IMR-90 (cell line): ENCODE results near the gene DAGLA.

Source experiments
- BHLHE40 ChIP-seq: fragments of 150-350 bp; IDR thresholded peaks from 2 replicates; pipeline ENCODE4 v1.6.1; 2016; ENCODE audit warnings: mild to moderate bottlenecking, low read depth, low read length
- CTCF ChIP-seq: conservative IDR thresholded peaks from 2 replicates; pipeline ENCODE4 v1.5.1; 2012; ENCODE audit warnings: mild to moderate bottlenecking, low read depth, low read length, improper control_type of control experiment
- FOS ChIP-seq: fragments of 150-350 bp; IDR thresholded peaks from 2 replicates; pipeline ENCODE4 v1.6.1; 2016; ENCODE audit warnings: low read depth, low read length
- MAFK ChIP-seq: IDR thresholded peaks from 2 replicates; pipeline ENCODE4 v1.6.1; 2012; ENCODE audit warnings: low read depth, low read length, improper control_type of control experiment
- MAZ ChIP-seq: IDR thresholded peaks from 2 replicates; pipeline ENCODE4 v1.6.1; 2012; ENCODE audit warnings: low read depth, mild to moderate bottlenecking, low read length, improper control_type of control experiment, moderate library complexity, borderline replicate concordance
- POLR2A ChIP-seq: IDR thresholded peaks from 2 replicates; pipeline ENCODE4 v1.6.1; 2012; ENCODE audit warnings: mild to moderate bottlenecking, low read depth, low read length
- RAD21 ChIP-seq: IDR thresholded peaks from 2 replicates; pipeline ENCODE4 v1.6.1; 2012; ENCODE audit warnings: low read length, improper control_type of control experiment
- SMC3 ChIP-seq: fragments of 150-350 bp; IDR thresholded peaks from 2 replicates; pipeline ENCODE4 v1.6.1; 2016; ENCODE audit warnings: low read depth, mild to moderate bottlenecking, antibody characterized with exemption, low read length, moderate library complexity

- TF ChIP-seq CTCF, result no peak
- TF ChIP-seq RAD21, result no peak
- no peak for TF ChIP-seq BHLHE40
- no peak for TF ChIP-seq SMC3
- TF ChIP-seq POLR2A, result no peak
- TF ChIP-seq MAFK, result no peak
- TF ChIP-seq MAZ, result no peak
- TF ChIP-seq FOS, result no peak
Measured at GRCh38 chr11:61647529-61647928, 32.7 kb upstream of the DAGLA start.
